CD4-positive, alpha-beta T cell (primary cell): ENCODE measurements around the gene GUK1. TPM values are rescaled to one million over a fixed set of nuclear protein-coding genes. Genes with fewer than 3 reads are reported as not detected.
"Not testable (repeated sequence)": the region's sequence is repeated elsewhere in the genome, so short reads cannot be mapped to it uniquely, and the experiment has no call there.

Experiments used
- ATAC-seq: fragments of 200-7000 bp; cut with Tn5 transposase; one replicate; pipeline ENCODE4 v1.10.0; 2022; ENCODE audit warnings: mild to moderate bottlenecking; ENCODE audit not compliant: poor library complexity
- CTCF ChIA-PET: fragments of 350-600 bp; sonication (Branson Sonifier 250); formaldehyde crosslinking; loops from one replicate; lab custom pipeline; 2021; ENCODE audit warnings: antibody characterized with exemption, inconsistent platforms; lab: Charles Lee
- POLR2A ChIA-PET: fragments of 350-600 bp; sonication (Branson Sonifier 250); formaldehyde crosslinking; loops from one replicate; lab custom pipeline; 2021; ENCODE audit warnings: antibody characterized with exemption, inconsistent platforms; lab: Charles Lee
- DNase-seq, 14 experiments: peaks; one replicate each; pipeline ENCODE4 v3.0.0-alpha.2; 2013 to 2020; ENCODE audit warnings: mixed read lengths in 2 of 14
- H3K27ac ChIP-seq, 2 donors: one replicate each; pipeline versions ENCODE4 v1.5.1 to v1.7.0; 2013; ENCODE audit warnings: low read length in 2 of 2, low read depth in 1 of 2, mild to moderate bottlenecking in 1 of 2
- H3K27me3 ChIP-seq, 2 experiments: 1 replicate in 1 of 2; 2 replicates in 1 of 2; pipeline versions ENCODE4 v1.6.1 to v1.7.0; 2013; ENCODE audit warnings: low read length in 2 of 2, control low read depth in 1 of 2, mild to moderate bottlenecking in 1 of 2, moderate library complexity in 1 of 2; ENCODE audit not compliant: insufficient read depth in 2 of 2, control insufficient read depth in 1 of 2
- H3K36me3 ChIP-seq: one replicate; pipeline ENCODE4 v1.6.1; 2013; ENCODE audit warnings: low read length, control low read depth; ENCODE audit not compliant: insufficient read depth
- H3K4me1 ChIP-seq: one replicate; pipeline ENCODE4 v1.6.1; 2013; ENCODE audit warnings: low read length, control low read depth; ENCODE audit not compliant: insufficient read depth
- H3K4me3 ChIP-seq: one replicate; pipeline ENCODE4 v1.5.1; 2013; ENCODE audit warnings: mild to moderate bottlenecking, low read length, moderate library complexity
- H3K9me3 ChIP-seq, 2 experiments: 1 replicate in 1 of 2; 2 replicates in 1 of 2; pipeline versions ENCODE4 v1.6.1 to v1.7.0; 2013; ENCODE audit warnings: low read length in 2 of 2, mild to moderate bottlenecking in 2 of 2, control low read depth in 1 of 2, moderate library complexity in 1 of 2; ENCODE audit not compliant: control insufficient read depth in 1 of 2, insufficient read depth in 1 of 2
- H3K27ac Mint-ChIP-seq: one replicate; pipeline ENCODE4 v1.8.0; 2020; ENCODE audit warnings: mixed read lengths
- H3K27me3 Mint-ChIP-seq: one replicate; pipeline ENCODE4 v1.8.0; 2021; ENCODE audit warnings: mixed read lengths
- H3K36me3 Mint-ChIP-seq: one replicate; pipeline ENCODE4 v1.8.0; 2021; ENCODE audit warnings: low read depth, mixed read lengths
- H3K4me1 Mint-ChIP-seq: one replicate; pipeline ENCODE4 v1.8.0; 2021; ENCODE audit warnings: low read depth, mixed read lengths
- H3K4me3 Mint-ChIP-seq: one replicate; pipeline ENCODE4 v1.8.0; 2020; ENCODE audit warnings: mild to moderate bottlenecking, mixed read lengths
- H3K9me3 Mint-ChIP-seq: one replicate; pipeline ENCODE4 v1.8.0; 2020; ENCODE audit warnings: mixed read lengths
- intact Hi-C, 2 experiments: fragments of 100-400 bp; cut with DNase I in 1 of 2; cut with micrococcal nuclease in 1 of 2; formaldehyde crosslinking; loops; one replicate each; pipeline versions ENCODE4 v1.15.1 to v1.9.0; 2023 to 2025; cut with DNase I, micrococcal nuclease
- total RNA-seq, 174 experiments: library from RNA in 2 of 174; stranded (reverse) in 2 of 174; gene quantifications; one replicate each; pipeline ENCODE4 v1.2.3 and lab custom pipeline; 2021 to 2026
- TF ChIP-seq, protein P1 (sequence below): fragments of 200-600 bp; IDR thresholded peaks from one replicate; pipeline ENCODE4 v1.8.0; 2022; ENCODE audit warnings: antibody characterized with exemption, mild to moderate bottlenecking

Gene GUK1
- total RNA-seq, 2 experiments from 2014 or later = 373 to 378 TPM

DNA sequence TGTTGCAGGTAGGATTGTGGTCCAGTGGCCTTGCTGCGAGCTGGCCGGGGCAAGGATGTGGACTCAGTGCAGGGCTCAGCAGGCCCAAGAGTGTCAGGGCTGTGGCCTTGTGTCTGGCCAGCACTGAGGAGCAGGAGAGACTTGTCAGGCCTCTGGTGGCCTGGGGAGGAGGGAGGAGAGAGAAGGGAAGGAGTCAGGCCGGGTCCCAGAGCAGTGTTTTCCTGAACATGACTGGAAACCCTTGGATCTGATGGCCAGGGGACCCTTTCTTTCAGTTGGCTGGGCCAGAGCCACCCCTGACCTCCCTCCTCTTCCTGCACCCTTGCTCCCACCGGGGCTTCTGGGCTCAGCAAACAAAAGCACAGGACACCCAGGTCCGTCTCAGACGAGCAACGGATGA, 30.6 kb downstream of the GUK1 start:
- Mint-ChIP-seq H3K27me3 (no peaks in the 10 kb centered on the region), H3K4me3 (no peak overlapping the region), H3K4me1 (peaks cover 25% of the 10 kb centered on the region), H3K36me3 (peaks cover 22% of the 10 kb centered on the region), H3K27ac (peak overlapping the region; percentile 98), H3K9me3 (no peaks in the 10 kb centered on the region)
- Histone ChIP-seq H3K4me3 (no peak overlapping the region), H3K27ac (no peak overlapping the region), H3K36me3 (peaks cover 18% of the 10 kb centered on the region), H3K4me1 (peaks cover 18% of the 10 kb centered on the region), H3K27me3 (no peaks in the 10 kb centered on the region), H3K9me3 (peaks cover 0 to 10% of the 10 kb centered on the region in 2 experiments)
- ATAC-seq (no peak), DNase-seq (no peak)
- POLR2A ChIA-PET = no interaction called here
- intact Hi-C loops = no loop called here
- TF ChIP-seq, protein P1, sequence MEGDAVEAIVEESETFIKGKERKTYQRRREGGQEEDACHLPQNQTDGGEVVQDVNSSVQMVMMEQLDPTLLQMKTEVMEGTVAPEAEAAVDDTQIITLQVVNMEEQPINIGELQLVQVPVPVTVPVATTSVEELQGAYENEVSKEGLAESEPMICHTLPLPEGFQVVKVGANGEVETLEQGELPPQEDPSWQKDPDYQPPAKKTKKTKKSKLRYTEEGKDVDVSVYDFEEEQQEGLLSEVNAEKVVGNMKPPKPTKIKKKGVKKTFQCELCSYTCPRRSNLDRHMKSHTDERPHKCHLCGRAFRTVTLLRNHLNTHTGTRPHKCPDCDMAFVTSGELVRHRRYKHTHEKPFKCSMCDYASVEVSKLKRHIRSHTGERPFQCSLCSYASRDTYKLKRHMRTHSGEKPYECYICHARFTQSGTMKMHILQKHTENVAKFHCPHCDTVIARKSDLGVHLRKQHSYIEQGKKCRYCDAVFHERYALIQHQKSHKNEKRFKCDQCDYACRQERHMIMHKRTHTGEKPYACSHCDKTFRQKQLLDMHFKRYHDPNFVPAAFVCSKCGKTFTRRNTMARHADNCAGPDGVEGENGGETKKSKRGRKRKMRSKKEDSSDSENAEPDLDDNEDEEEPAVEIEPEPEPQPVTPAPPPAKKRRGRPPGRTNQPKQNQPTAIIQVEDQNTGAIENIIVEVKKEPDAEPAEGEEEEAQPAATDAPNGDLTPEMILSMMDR = no peak
- CTCF ChIA-PET = no interaction called here

DNA sequence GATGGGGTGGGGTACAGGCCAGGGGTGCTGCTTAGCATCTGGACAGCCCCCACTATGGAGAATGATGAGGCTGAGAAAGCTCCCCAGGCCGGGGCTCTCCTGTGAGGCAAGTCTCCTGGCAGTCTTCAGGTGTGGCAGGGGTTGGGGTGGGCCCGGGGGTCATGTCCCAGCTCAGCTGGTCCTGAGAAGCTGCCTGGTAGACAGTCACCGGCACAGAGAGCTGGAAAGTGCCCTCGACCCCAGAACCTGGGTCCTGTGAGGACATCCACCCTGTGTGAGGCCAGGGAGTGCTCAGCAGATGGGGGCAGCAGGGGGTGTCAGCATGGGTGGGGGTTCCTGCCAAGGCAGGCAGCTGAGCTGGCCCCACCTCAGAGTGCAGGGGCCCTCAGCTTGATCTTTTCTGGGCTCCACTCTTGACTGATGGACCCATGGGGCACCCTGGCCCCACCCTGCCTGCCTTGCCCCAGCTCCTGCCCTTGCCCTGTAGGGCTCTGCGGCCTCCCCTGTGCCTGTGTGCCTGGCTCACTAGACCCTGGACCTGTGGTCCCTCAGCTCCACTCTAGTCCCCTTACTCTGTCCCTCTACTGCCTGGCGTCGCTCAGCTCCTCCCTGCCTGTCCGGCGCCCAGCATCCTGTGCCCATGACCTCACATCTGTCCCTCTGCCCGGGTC, 31.3 kb downstream of the GUK1 start:
- CTCF ChIA-PET = interaction anchor here (1.0 kb wide), 1 partner anchor 9 kb away, joined by 3 read pairs; no protein-coding TSS in a partner anchor
- intact Hi-C loops = no loop called here
- Mint-ChIP-seq H3K9me3 (no peaks in the 10 kb centered on the region), H3K4me3 (peak overlapping the region; percentile 20), H3K27ac (peak overlapping the region; percentile 74), H3K27me3 (no peaks in the 10 kb centered on the region), H3K36me3 (peaks cover 17% of the 10 kb centered on the region), H3K4me1 (peaks cover 25% of the 10 kb centered on the region)
- ATAC-seq (no peak), DNase-seq (no peak)
- POLR2A ChIA-PET = interaction anchor here (0.9 kb wide), 1 partner anchor 14 kb away, joined by 3 read pairs; no protein-coding TSS in a partner anchor
- Histone ChIP-seq H3K9me3 (peaks cover 0 to 10% of the 10 kb centered on the region in 2 experiments), H3K4me3 (no peak overlapping the region), H3K36me3 (peaks cover 22% of the 10 kb centered on the region), H3K27ac (no peak overlapping the region), H3K27me3 (no peaks in the 10 kb centered on the region), H3K4me1 (peaks cover 15% of the 10 kb centered on the region)
- TF ChIP-seq, protein P1 = no peak

DNA sequence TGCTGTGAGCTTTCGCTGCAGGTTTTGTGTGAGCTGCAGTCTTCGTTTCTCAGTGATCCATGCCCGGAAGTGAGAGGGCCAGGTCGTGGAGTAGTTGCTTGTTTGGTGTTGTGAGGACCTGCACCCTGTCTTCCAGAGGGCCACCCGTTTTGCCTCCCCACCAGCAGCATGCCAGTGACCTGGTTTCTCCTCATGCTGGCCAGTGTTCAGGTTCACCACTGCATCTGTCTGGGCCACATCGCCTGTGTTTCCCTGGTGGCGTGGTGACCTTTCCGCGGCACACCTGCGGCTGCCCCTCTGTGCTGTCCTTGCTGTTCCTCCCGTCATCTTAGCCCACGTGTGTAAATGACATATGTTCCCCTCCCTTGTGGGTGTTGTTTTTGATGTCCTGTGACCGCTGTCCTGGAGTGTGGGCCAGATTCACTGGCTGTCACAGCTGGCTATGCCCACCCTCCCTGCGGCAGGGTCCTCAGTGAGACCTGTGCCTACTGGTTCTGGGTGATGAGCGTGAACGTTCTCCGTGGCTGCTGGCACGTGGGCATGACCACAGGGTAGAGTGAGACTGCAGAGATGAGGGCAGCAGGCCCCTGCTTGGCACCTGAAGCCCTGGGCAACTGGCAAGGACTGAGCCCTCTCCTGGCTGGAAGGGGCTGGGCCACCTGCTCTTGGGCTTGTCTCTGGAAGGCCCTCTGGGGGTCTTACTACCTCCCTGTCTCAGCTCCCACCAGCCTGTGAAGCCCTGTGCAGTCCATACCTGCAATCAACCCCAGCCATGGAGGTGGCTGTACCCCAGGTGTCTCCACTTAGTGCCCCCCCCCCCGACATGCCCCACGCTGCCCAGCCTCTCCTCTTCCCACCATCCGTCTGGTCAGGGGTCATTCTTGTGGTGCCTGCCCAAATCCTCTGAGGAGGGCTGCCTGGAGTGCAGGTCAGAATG, 32.8 kb downstream of the GUK1 start:
- peaks cover 14% of the 10 kb centered on the region for H3K4me1 Mint-ChIP-seq
- H3K27ac ChIP-seq = no peak overlapping the region
- TF ChIP-seq, protein P1 = no peak
- H3K9me3 Mint-ChIP-seq = no peaks in the 10 kb centered on the region
- ChIA-PET POLR2A (interaction anchor here (0.9 kb wide), 1 partner anchor 15 kb away, joined by 3 read pairs; no protein-coding TSS in a partner anchor), CTCF (interaction anchor here (0.6 kb wide), 1 partner anchor 42 kb away, joined by 3 read pairs; no protein-coding TSS in a partner anchor)
- no peak overlapping the region for H3K4me3 ChIP-seq
- H3K36me3 Mint-ChIP-seq = peaks cover 12% of the 10 kb centered on the region
- intact Hi-C loops = no loop called here
- H3K27me3 Mint-ChIP-seq = no peaks in the 10 kb centered on the region
- no peak overlapping the region for H3K4me3 Mint-ChIP-seq
- DNase-seq = no peak
- no peak for ATAC-seq
- no peaks in the 10 kb centered on the region for H3K27me3 ChIP-seq
- H3K9me3 ChIP-seq = peaks cover 0 to 10% of the 10 kb centered on the region in 2 experiments
- peaks cover 6% of the 10 kb centered on the region for H3K4me1 ChIP-seq
- H3K27ac Mint-ChIP-seq = peak overlapping the region; percentile 74
- H3K36me3 ChIP-seq = peaks cover 24% of the 10 kb centered on the region

DNA sequence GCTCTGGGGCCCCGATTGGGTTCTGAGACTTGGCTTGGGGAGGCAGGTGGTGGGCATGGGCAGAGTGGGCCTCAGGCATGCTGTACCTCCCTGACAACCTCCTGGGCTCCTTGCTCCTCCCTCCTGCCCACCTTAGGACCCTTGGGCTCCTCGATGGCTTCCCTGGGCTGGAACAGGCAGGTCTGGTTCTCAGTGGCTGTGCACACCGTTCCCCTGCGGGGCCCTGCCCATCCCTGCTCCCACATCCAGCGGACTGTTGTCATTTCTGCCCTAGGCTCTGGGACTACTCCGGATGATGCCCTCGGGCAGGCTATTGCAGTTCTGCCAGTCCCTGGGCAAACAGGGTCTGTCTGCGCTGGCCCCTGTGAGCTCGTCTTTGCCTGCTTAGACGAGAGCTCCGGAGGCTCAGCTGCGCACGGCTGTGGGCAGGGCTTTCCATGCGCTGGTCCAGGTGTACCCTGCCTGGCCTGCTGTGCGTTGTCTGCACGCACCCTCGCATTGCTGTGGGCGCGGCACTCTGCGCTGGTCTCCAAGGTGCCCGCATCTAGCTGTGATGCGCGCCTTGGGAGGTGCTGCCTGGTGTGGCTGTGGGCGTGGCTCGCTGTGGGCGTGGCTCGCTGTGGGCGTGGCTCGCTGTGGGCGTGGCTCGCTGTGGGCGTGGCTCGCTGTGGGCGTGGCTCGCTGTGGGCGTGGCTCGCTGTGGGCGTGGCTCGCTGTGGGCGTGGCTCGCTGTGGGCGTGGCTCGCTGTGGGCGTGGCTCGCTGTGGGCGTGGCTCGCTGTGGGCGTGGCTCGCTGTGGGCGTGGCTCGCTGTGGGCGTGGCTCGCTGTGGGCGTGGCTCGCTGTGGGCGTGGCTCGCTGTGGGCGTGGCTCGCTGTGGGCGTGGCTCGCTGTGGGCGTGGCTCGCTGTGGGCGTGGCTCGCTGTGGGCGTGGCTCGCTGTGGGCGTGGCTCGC, 33.7 kb downstream of the GUK1 start:
- H3K27ac ChIP-seq, H3K36me3 Mint-ChIP-seq, H3K4me3 ChIP-seq, H3K9me3 ChIP-seq, H3K4me1 ChIP-seq, H3K27me3 Mint-ChIP-seq, H3K9me3 Mint-ChIP-seq, H3K4me3 Mint-ChIP-seq, H3K27me3 ChIP-seq: not testable (repeated sequence)
- POLR2A ChIA-PET = interaction anchor here (3.0 kb wide), 1 partner anchor 8 kb away, joined by 19 read pairs; the partner anchor contains the start of gene IBA57
- intact Hi-C loops = loop anchor here in 1 of 2 experiments (2.0 kb wide), 2 partner anchors 39 to 103 kb away; no protein-coding TSS in a partner anchor
- DNase-seq = peak in 6 of 14 experiments; percentile 22 to 75 (median 57)
- CTCF ChIA-PET = interaction anchor here (0.6 to 2.1 kb wide), 2 partner anchors 9 to 43 kb away, joined by 3 to 7 read pairs; no protein-coding TSS in a partner anchor
- ATAC-seq = peak; percentile 71
- peaks cover 12% of the 10 kb centered on the region for H3K4me1 Mint-ChIP-seq
- H3K27ac Mint-ChIP-seq = peak overlapping the region; percentile 58
- H3K36me3 ChIP-seq = peaks cover 16% of the 10 kb centered on the region
